Endothelial cell of umbilical vein (primary cell): Measurements from ENCODE around the gene STARD13. TPM values are rescaled to one million over a fixed set of nuclear protein-coding genes. Genes with fewer than 3 reads are reported as not detected.

Source experiments
- BruUV-seq: library from RNA; stranded (reverse); fragments of 400-500 nt; replicated peaks from 2 replicates; lab custom pipeline; 2021; lab: Mats Ljungman, UMichigan
- CTCF ChIA-PET: fragments of 300-600, 350-600 bp; sonication (Branson Sonifier 250); formaldehyde crosslinking; loops from one replicate; lab custom pipeline; 2021; ENCODE audit warnings: antibody characterized with exemption, inconsistent platforms; lab: Charles Lee
- POLR2A ChIA-PET: fragments of 300-600, 350-600 bp; sonication (Branson Sonifier 250); formaldehyde crosslinking; loops from one replicate; lab custom pipeline; 2021; ENCODE audit warnings: antibody characterized with exemption, inconsistent platforms; lab: Charles Lee
- DNase-seq: peaks from one replicate; pipeline ENCODE4 v3.0.0-alpha.2; 2011; ENCODE audit warnings: low read depth, low spot score
- FAIRE-seq: peaks from 2 replicates; lab custom pipeline; 2011; peaks lifted over from hg19 to GRCh38; lab: Jason Lieb, UNC
- H2AFZ ChIP-seq: 2 replicates; pipeline ENCODE4 v1.6.0; 2012; ENCODE audit warnings: low read depth, low read length, control low read depth, inconsistent platforms
- H3K27ac ChIP-seq: 2 replicates; pipeline ENCODE4 v1.5.1; 2011; ENCODE audit warnings: low read depth, mild to moderate bottlenecking, control low read depth, low read length, moderate library complexity; ENCODE audit not compliant: insufficient read depth
- H3K27me3 ChIP-seq, 2 experiments: 2 replicates each; pipeline versions ENCODE4 v1.6.0 to v1.6.1; 2011; ENCODE audit warnings: low read length in 2 of 2, mixed read lengths in 1 of 2; ENCODE audit not compliant: control insufficient read depth in 2 of 2, insufficient read depth in 2 of 2
- H3K36me3 ChIP-seq, 2 experiments: 2 replicates in 1 of 2; 3 replicates in 1 of 2; pipeline ENCODE4 v1.5.1; 2011; ENCODE audit warnings: low read length in 2 of 2, mild to moderate bottlenecking in 1 of 2, moderate library complexity in 1 of 2; ENCODE audit not compliant: control insufficient read depth in 2 of 2, insufficient read depth in 2 of 2; ENCODE audit errors: extremely low read depth in 1 of 2
- H3K4me1 ChIP-seq: 3 replicates; pipeline ENCODE4 v1.5.1; 2011; ENCODE audit warnings: mild to moderate bottlenecking, low read length; ENCODE audit not compliant: control insufficient read depth, insufficient read depth; ENCODE audit errors: extremely low read depth
- H3K4me2 ChIP-seq: 2 replicates; pipeline ENCODE4 v1.6.1; 2011; ENCODE audit warnings: low read length, control low read depth, mixed read lengths; ENCODE audit not compliant: insufficient read depth
- H3K4me3 ChIP-seq, 3 experiments: fragments of 200-600 bp in 1 of 3; sonication (generic), shearing (Covaris generic) in 1 of 3; replicated peaks in 1 of 3; 2 replicates each; pipeline ENCODE4 v1.5.1; 2011 to 2016; ENCODE audit warnings: control low read depth in 3 of 3, low read length in 3 of 3, mild to moderate bottlenecking in 2 of 3, inconsistent platforms in 1 of 3, low read depth in 1 of 3, moderate library complexity in 1 of 3; ENCODE audit not compliant: insufficient read depth in 1 of 3
- H3K79me2 ChIP-seq: 2 replicates; pipeline ENCODE4 v1.6.0; 2012; ENCODE audit warnings: low read length, inconsistent platforms; ENCODE audit not compliant: control insufficient read depth, insufficient read depth
- H3K9ac ChIP-seq: replicated peaks from 2 replicates; pipeline ENCODE3; 2011; ENCODE audit warnings: low read length, control low read depth; ENCODE audit not compliant: insufficient read depth; ENCODE audit errors: extremely low read depth
- H3K9me1 ChIP-seq: replicated peaks from 3 replicates; pipeline ENCODE4 v1.6.0; 2011; ENCODE audit warnings: mild to moderate bottlenecking, low read length; ENCODE audit not compliant: control insufficient read depth, insufficient read depth; ENCODE audit errors: extremely low read depth
- H3K9me3 ChIP-seq: replicated peaks from 2 replicates; pipeline ENCODE4 v1.5.1; 2012; ENCODE audit warnings: low read length, inconsistent platforms; ENCODE audit not compliant: control insufficient read depth, insufficient read depth
- H4K20me1 ChIP-seq: replicated peaks from 2 replicates; pipeline ENCODE3; 2011; ENCODE audit warnings: mild to moderate bottlenecking, low read length; ENCODE audit not compliant: control insufficient read depth, insufficient read depth; ENCODE audit errors: extremely low read depth
- CTCF ChIP-seq, 2 donors: IDR thresholded peaks; 1 replicate in 1 of 2; 2 replicates in 1 of 2; pipeline ENCODE4 v1.5.1; 2011; ENCODE audit warnings: low read length in 2 of 2, mild to moderate bottlenecking in 2 of 2, moderate library complexity in 2 of 2, control low read depth in 1 of 2, inconsistent platforms in 1 of 2, low read depth in 1 of 2; ENCODE audit not compliant: insufficient read depth in 1 of 2; ENCODE audit errors: extremely low read depth in 1 of 2
- FOS ChIP-seq: IDR thresholded peaks from 2 replicates; pipeline ENCODE4 v1.6.1; 2011; ENCODE audit warnings: mild to moderate bottlenecking, low read length, moderate library complexity, borderline replicate concordance; ENCODE audit not compliant: insufficient read depth
- GATA2 ChIP-seq: IDR thresholded peaks from 2 replicates; pipeline ENCODE4 v1.7.0; 2011; ENCODE audit warnings: low read depth, mild to moderate bottlenecking, moderate library complexity, mixed read lengths, low read length; ENCODE audit not compliant: insufficient read length, insufficient read depth
- JUN ChIP-seq: IDR thresholded peaks from 2 replicates; pipeline ENCODE4 v1.6.1; 2011; ENCODE audit warnings: borderline replicate concordance, low read depth; ENCODE audit not compliant: insufficient read length, insufficient read depth
- MAX ChIP-seq: IDR thresholded peaks from 2 replicates; pipeline ENCODE4 v1.6.1; 2011; ENCODE audit not compliant: insufficient read depth, insufficient read length
- MYC ChIP-seq: IDR thresholded peaks from one replicate; pipeline ENCODE4 v1.6.1; 2011; ENCODE audit warnings: mild to moderate bottlenecking, low read depth, low read length
- POLR2A ChIP-seq: IDR thresholded peaks from 2 replicates; pipeline ENCODE4 v1.6.1; 2012; ENCODE audit warnings: low read depth, mild to moderate bottlenecking, control low read depth, low read length
- POLR2AphosphoS5 ChIP-seq: IDR thresholded peaks from 2 replicates; pipeline ENCODE4 v1.6.1; 2012; ENCODE audit warnings: low read depth, mild to moderate bottlenecking, control low read depth, low read length, moderate library complexity; ENCODE audit not compliant: insufficient read depth
- dilution Hi-C: fragments of 300-500 bp; cut with MboI; formaldehyde crosslinking; loops from one replicate; pipeline ENCODE4 v1.15.0; 2019; ENCODE audit warnings: low sequenced_read_pairs; ENCODE audit not compliant: extremely low pct_ligation_motif_present
- intact Hi-C: fragments of 100-400 bp; cut with micrococcal nuclease; formaldehyde crosslinking; loops from one replicate; pipeline ENCODE4 v1.10.0; 2022
- polyA plus RNA-seq, 4 experiments: library from polyadenylated mRNA; depleted of rRNA in 3 of 4; stranded (reverse) in 3 of 4; unstranded in 1 of 4; fragments of >200 nt; gene quantifications; 2 replicates each; pipeline versions ENCODE4 v1.2.1 to v1.2.3, GENCODE V29; 2011 to 2012; ENCODE audit warnings: missing spikeins in 1 of 4
- total RNA-seq: library from RNA; stranded (reverse); gene quantifications from 2 replicates; pipeline ENCODE4 v1.2.3, GENCODE V29; 2021

Gene STARD13
- total and polyA plus RNA-seq, 2 donors (not counting 3 experiments of a cell fraction or from before 2014, with no cell fraction given) = 11.0 to 47.7 TPM

- Histone ChIP-seq H3K9ac (no peak overlapping the region), H3K36me3 (no peaks in the 10 kb centered on the region), H3K9me3 (no peaks in the 10 kb centered on the region), H3K4me2 (no peak overlapping the region), H3K79me2 (peaks cover 61% of the 10 kb centered on the region), H3K4me1 (peaks cover 8% of the 10 kb centered on the region), H3K27me3 (no peaks in the 10 kb centered on the region), H2AFZ (no peak overlapping the region), H3K9me1 (no peaks in the 10 kb centered on the region), H3K27ac (no peak overlapping the region), H3K4me3 (no peak overlapping the region), H4K20me1 (no peaks in the 10 kb centered on the region)
- POLR2A ChIA-PET = no interaction called here
- FAIRE-seq (no peak), DNase-seq (no peak)
- CTCF ChIA-PET = interaction anchor here (1.3 to 1.9 kb wide), 2 partner anchors 10 to 19 kb away, joined by 5 to 6 read pairs; no protein-coding TSS in a partner anchor
- TF ChIP-seq FOS (no peak), POLR2A (no peak), MAX (no peak), POLR2AphosphoS5 (no peak), JUN (no peak), MYC (no peak), CTCF (IDR thresholded peaks at IDR 0.05; ENCODE audit: extremely low read depth in 1 of 2, insufficient read depth in 1 of 2, low read depth in 1 of 2, low read length in 2 of 2) (no peak), GATA2 (no peak)
- intact Hi-C loops = no loop called here
- dilution Hi-C loops = no loop called here
- no TSS peak for BruUV-seq
Measured at GRCh38 chr13:33174931-33175330, 110.6 kb downstream of the STARD13 start.
